ENCODE results near the gene CACNA1D.
"Not testable (repeated sequence)": the region's sequence is repeated elsewhere in the genome, so short reads cannot be mapped to it uniquely, and the experiment has no call there.

Gene CACNA1D

DNA sequence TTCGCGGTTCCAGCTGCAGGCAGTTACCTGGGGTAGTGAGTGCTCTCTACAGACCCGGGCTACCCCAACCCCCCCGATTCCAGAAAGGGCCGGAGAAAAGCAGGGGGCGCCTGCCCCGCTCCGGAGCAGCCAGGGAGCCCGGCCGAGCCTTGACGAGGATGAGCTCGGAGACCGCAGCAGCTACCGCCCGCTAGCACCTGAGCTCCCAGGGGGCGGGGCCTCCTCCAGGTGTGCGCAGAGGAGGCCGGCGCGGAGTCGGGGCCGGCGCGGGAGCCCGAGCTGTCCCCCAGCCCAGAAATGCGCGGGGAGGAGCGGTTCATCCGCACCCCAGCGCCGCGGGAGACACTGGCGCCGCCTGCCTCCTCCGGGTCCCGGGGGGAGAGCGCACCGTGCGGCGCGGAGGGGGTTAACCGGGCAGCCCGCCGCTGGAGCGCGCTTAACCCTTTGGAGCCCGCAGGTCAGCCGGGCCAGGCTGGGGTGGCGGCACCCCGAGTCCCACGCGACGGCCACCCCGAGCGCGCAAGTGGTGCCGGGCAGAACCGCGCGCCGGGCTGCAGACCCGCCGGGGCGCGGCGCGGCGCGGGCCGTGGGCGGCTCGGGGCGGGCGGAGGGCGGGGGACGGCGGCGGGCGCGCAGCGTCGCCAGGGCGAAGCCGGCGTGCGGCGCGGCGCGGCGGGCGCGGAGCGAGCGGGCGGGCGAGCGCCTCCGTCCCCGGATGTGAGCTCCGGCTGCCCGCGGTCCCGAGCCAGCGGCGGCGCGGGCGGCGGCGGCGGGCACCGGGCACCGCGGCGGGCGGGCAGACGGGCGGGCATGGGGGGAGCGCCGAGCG is at the start of gene CACNA1D:
TSS of gene CACNA1D (plus strand) at position 649 of the 829 bp plus-strand sequence. CDS start 556 bp downstream, outside the sequence.
- no peak for DNase-seq (ENCODE audit: low read depth)

DNA sequence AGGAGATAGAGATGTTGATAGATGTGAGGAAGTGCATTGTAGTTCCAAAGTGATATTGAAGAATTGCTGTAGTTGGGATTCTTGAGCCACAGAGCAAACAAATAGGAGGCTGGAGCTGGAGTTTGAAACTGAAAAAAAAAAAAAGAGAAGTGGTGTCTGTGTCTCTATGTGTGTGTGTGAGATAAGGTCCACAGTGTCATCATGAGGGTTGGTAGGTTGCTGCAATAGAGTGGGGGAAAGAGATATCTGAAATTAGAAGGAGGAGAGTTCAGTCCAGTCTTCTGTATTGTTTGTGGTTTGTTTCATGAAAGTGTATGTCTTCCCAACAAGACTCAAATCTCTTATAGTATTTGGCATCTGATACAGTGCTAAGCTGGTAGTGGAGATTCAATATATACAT is 37.3 kb upstream of the CACNA1D start:
- DNase-seq (ENCODE audit: low read depth) = no peak

DNA sequence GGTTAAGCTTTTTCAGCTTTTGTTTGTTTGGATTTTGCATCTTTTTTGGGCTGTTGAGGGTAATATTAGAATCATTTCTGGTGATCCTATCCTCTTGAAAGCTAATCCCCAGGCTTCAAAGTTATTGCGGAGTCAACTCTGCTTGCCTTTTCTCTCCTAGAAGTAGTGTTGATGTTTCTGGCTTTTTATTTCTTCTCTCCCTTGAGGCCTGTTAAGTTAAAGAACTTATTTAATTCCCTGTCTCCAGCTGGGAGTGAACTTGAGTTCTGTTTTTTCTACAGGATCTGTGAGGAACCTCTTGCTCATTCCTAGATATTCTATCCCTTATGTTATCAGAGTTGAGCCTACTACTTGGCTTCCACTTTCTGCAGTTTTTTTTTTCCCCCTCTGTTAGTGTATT is 34.1 kb upstream of the CACNA1D start:
- no peak for DNase-seq (ENCODE audit: low read depth)

DNA sequence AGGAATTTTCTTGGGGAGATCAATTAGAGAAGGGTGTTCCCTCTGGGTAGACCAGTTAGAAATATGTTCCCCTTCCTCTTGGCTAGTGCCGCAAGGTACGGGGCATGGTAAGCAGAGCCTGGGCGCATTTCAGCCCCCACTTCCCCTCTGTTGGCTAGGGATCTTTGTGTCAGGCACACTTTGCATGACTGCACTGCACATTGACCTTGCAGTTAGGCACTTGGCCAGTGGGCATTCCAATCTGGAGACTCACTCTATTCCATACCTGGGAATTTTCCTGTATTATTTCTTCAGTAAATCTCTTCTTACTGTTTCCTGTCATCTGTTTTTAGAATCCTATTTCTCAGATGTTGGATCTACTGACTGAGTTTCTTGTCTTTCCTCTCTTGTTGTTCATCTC is 30.0 kb upstream of the CACNA1D start:
- no peak for DNase-seq (ENCODE audit: low read depth)

DNA sequence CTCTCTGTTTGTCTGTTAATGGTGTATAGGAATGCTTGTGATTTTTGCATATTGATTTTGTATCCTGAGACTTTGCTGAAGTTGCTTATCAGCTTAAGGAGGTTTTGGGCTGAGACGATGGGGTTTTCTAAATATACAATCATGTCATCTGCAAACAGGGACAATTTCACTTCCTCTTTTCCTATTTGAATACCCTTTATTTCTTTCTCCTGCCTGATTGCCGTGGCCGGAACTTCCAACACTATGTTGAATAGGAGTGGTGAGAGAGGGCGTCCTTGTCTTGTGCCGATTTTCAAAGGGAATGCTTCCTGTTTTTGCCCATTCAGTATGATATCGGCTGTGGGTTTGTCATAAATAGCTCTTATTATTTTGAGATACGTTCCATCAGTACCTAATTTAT is 24.7 kb upstream of the CACNA1D start:
- DNase-seq (ENCODE audit: low read depth) = not testable (repeated sequence)

DNA sequence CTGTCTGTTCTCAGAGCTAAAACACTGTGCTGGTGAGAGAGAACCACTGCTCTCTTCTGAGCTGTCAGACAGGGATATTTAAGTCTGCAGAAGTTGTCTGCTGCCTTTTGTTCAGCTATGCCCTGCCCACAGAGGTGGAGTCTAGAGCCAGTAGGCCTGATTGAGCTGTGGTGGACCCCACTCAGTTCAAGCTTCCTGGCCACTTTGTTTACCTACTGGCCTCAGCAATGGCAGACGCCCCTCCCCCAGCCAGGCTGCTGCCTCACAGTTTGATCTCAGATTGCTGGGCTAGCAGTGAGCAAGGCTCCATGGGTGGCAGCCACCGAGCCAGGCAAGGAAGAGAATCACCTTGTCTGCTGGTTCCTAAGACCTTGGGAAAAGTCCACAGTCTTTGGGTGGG is 21.0 kb upstream of the CACNA1D start:
- no peak for DNase-seq (ENCODE audit: low read depth)

DNA sequence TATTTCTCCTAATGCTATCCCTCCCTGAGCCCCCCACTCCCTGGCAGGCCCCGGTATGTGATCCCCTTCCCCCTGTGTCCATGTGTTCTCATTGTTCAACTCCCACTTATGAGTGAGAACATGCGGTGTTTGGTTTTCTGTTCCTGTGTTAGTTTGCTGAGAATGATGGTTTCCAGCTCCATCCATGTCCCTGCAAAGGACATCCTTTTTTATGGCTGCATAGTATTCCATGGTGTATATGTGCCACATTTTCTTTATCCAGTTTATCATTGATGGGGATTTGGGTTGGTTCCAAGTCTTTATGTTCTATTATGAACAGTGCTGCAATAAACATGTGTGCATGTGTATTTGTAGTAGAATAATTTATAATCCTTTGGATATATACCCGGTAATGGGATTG is 18.0 kb upstream of the CACNA1D start:
- DNase-seq (ENCODE audit: low read depth) = not testable (repeated sequence)

DNA sequence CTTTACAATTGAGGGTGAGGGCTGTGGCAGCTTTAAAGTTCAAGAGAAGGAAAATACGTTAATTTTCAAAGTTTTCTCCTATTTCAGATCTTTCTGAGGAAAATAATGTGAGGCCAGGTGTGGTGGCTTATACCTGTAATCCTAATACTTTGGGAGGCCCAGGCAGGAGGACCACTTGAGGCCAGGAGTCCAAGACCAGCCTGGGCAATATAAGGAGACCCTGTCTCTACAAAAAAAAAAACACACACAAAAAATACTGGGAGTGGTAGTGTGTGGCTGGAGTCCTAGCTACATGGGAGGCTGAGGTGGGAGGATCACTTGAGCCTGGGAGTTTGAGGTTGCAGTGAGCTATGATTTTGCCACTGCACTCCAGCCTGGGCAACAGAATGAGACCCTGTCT is 16.7 kb upstream of the CACNA1D start:
- DNase-seq (ENCODE audit: low read depth) = not testable (repeated sequence)

DNA sequence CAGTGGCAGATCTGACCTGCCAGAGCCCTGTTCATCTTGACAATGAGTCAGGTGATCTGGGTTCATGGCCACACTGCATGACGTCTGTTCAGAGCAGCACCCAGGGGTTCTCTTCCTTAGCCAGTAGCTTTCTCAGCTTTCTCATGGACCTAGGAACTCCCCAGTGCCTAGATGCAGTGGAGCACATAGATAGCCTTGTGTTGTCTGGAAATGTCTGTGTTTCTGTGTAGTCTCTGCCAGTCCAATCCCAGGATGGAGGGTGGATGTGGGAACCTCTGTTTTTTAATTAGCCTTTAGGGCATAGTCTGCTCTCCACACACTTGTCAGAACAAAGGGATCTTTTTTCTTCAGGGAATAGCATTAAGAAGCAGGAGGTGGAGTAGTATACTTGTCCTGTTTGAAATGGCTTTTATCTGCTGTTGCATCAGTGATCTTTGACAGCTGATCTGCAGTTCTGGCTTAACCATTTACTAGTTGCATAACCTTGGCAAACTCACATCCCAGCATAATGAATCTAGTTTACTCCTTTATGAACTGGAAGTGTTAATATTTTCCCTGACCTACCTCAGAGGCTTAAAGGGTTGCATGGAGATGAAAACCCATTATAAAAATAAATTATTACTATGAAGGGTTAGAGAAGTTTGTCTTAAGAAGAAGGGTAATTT is 16.1 kb upstream of the CACNA1D start:
- DNase-seq (ENCODE audit: low read depth) = no peak

DNA sequence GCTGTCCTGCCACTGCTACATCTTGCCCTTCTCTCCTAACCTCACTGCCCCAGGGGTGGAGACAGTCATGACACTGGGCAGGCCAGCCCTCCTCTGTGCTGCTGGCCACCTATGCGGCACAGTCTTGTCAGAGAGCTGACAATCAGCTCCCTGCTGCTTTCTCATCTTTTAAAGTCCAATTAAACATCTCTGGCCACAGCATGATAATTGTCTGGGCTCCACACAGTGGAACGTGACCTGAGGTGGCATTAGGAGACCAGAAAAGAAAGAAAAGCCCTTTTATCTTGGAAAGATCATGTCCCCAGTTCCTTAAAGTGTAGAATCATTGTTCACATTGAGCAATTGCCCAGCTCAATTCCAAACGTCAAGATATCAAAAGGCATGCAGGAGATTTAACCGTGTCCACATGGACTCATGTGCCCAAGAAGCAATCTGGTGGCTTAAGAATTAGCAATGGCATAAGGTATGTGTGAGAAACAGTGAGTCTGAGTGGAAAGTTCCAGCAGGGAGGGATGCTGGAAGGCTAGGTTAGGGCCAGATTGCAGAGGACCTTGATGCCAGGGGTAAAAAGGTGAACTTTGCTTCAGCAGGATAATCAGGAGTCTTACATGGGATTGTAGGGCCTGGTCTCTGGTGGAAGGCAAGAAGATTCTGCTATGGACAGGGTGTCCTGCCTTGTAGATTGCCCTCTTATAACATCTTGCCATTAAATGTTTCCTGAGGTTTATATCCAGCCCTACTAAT is 15.3 kb upstream of the CACNA1D start:
- DNase-seq (ENCODE audit: low read depth) = no peak

DNA sequence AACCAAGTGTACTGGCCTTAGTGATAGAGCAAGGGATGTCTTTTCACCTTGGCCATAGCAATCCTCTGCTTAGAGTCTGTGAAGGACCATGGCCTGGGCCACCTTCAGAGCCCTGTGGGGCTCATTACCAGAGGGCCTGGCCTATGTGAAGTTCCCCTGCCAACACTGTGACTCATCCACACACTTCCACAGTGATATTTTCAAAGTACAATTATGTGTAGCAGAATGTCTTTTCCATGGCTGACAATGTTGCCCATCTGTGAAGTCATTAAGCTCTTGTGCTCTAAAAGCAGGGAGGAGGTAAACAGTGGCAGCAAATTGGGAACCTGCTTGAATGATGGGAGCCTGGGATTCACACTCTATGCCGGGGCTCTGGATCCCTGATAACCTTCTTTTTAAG is 12.2 kb upstream of the CACNA1D start:
- DNase-seq (ENCODE audit: low read depth) = no peak

DNA sequence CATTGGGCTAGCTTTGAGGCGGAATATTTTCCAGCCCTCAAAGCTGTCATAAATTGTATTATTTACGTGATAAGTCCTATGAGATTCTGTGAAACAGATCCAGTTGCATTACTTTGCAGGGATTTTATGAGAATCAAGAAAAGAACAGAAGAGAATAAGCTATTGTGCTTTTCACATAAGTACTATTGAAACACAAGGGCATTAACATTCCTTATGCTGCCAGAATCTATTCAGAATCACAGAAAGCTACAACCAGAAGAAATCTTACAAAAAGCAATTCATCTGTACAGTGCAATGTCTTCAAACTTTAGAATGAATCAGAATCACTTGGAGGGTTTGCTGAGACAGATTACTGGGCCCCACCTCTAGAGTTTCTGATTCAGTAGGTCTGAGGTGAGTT is 10.6 kb upstream of the CACNA1D start:
- DNase-seq (ENCODE audit: low read depth) = no peak

DNA sequence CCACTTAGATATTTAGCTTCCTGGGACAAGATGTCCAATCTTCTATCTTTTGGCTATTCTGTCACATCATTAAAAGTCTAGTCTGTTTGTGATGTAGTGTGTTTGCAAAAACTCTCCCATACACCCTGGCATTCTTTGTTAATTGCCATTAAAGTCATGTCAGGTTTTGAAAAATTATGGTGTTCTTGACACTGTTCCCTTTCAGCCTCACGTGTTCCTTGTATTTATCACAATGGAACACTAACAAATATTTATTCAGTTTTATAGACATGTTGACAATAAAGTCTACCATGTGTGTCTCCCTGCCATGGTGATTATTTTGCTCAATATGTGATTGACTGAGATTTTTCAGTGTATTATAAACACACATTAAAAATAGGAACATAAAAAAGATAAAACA is 9.4 kb upstream of the CACNA1D start:
- no peak for DNase-seq (ENCODE audit: low read depth)

DNA sequence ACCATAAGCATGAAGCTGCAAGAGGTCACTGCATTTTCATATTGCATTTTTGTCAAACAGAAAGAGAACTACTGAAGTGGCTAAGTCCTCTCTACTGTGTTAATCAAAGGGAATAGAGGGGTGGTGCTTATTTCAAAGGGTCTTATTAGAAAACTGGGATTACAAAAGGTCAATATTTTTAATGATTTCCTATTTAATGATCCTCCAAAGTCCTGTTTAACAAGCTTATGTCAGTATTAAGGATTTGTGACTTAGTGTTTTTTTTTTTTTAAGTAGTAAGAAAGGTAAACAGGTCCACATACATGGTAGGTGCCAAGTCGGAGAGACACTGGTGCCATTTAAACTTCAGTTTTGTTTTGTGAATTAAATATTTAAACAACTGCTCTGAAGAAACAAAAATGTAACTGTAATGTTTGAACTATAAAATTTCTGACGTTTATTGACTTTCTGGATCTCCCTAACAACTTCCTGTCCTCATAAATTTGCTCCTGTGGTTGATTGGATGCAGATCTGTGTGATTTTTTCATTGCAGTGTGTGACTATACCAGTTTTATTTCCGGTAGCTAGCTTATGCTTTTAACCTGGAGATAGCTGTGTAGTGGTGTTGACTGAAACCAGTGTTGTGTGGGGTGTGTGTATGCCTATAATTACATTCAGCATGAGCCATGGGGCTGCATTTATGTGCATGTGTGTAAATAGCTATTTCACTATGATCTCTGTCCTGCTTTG is 8.6 kb upstream of the CACNA1D start:
- DNase-seq (ENCODE audit: low read depth) = no peak

DNA sequence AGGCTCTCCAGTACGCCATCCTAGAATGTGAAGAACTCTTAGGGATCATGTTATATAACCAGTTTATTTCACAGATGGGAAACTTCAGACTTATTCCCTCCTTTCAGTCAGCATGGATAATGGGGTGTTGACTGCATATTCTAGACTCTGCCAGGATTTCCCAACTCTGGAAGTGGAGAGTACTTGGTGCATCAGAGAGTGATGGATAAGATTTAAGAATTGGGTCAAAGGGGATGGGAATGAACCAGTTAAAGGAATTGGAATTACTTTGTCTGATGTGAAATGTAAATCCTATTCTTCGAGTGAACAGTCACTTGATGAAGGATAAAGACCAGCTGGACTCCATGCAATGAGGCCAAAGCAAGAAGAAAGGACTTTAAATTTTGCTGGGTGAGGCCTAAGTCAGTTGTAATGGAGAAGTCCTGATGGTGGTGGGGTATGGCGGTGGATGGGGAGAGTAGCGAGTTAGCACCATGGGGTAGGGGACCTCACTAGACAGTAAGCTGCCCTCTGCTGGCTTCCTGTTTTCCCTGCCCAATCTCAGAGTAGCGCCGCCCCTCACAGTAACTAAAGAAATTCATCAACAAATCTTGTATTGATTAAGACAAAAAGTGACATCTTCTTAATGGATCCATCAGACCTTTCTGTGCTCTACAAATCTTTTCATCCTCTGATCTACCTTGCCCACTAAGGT is 7.3 kb upstream of the CACNA1D start:
- no peak for DNase-seq (ENCODE audit: low read depth)

DNA sequence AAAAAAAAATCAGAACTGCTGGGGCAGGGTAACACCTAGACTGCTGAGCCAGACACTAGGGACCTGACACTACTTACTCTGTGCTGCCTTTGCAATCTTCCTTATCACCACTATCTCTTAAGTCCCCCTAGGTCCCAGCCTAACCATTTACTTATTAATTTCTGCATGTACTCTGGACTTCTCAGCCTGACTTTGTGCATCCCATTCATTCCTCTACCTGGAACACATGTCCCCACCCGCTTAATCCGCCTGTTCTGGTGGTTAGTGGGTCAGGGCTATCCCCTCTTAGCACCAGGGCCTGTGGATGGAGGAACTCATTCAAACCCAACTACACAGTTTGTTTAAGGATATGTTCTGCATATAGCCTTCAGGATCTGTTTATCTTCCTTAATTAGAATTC is 5.0 kb upstream of the CACNA1D start:
- no peak for DNase-seq (ENCODE audit: low read depth)

DNA sequence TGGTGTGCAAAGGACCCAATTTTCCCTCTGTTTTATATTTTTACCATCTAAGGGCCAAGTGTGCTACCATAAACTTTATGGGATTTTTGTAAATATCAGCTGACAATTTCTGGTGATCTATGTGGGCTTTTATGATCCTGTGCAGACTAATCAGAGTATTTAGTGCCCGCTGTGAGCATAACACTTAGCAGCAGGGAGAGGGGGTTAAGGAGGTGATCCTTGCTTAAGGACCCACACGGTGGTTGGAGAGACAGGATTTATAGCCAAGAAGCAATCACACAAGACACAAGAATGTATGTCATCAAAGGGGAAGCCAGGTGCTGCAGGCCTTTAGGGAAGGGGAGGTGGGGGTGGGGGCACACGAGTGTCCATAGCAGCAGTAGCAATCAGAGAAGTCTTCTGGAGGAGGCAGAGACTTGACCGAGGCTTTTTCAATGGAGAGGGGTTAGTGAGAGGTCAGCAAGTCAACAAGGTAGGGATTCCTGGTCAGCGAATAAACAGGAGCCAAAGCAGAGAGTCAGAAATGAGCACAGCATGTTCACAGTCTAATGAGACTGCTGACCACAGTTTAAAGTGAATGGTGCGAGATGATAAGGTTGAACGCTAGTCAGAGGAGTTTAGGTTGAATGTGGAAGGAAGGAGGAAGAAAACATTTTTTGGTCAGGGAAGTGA is 4.5 kb upstream of the CACNA1D start:
- DNase-seq (ENCODE audit: low read depth) = no peak

DNA sequence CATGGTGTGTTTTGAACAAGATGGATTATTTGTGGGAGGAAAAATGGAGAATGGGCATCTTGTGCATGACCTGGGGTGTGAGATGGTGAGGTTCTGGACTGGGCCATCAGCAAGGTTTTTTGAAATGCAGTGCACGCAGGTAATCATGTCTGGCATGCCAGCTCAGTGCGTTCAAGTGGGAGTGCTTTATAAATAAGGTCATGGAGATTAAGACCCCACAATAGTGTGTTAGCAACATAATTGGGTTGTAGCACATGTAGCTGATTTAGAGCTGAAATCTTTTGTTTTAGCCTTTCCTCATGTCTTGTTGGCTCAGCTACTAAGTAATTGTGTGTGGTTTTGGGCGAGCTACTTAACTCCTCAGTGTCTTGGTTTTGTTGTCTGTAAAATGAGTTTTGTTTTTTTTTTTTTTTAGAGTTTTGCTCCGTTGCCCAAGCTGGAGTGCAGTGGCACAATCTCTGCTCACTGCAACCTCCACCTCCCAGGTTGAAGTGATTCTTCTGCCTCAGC is 3.9 kb upstream of the CACNA1D start:
- no peak for DNase-seq (ENCODE audit: low read depth)

DNA sequence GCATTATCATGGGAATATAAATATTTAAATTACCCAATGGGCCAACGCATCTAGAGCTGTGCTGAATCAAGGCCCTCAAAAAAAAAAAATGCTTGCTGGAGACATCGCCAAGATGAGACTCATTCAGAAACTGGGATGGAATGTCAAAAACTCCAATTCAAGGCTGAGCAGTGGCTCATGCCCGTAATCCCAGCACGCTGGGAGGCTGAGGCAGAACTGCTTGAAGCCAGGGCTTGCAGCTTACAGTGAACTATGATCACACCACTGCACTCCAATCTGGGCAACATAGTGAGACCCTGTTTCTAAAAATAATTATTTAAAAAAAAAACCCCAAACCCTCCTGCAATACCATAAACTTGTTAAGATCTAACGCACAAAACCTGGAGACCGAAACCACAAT is 3.1 kb upstream of the CACNA1D start:
- no peak for DNase-seq (ENCODE audit: low read depth)

DNA sequence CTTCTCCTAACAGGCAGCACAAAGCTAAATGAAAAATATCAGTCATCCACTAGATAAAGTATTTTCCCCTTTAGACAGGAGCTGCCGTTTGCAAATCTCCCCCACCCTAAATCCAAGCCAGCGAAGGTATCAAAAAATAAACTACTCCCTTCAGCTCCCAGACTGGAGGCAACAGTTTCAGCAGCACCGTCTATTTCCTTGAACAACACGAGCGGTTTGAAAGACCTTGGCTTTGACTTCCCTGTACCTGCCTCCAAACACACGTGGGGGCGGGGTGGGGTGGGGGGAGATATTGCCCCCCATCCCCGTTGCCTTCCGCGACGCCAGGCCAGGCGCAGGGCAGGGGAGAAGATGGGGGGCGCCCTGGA is 832 bp upstream of the CACNA1D start:
- no peak for DNase-seq (ENCODE audit: low read depth)

DNA sequence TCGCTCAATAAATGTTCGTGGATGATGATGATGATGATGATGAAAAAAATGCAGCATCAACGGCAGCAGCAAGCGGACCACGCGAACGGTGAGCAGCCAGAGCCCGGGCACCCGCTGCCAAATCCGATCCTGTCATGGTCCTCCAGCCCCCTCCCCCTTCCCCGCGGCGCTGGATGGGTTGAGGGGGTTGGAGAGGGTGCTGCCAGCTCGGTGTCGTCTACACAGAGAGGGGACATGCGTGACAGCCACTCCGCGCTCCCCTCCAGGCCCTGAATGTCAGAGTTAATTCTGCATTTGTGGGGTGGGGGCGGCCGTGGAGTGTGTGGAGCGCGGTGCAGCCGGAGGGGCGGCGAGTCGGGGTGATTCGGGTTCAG is 722 bp downstream of the CACNA1D start:
- no peak for DNase-seq (ENCODE audit: low read depth)

Measured in fibroblast of the conjunctiva (primary cell).